Left ventricle myocardium inferior (tissue), 1 donor: ENCODE measurements around the gene SOX9. TPM values are rescaled to one million over a fixed set of nuclear protein-coding genes. Genes with fewer than 3 reads are reported as not detected.

ENCODE experiments used
- DNase-seq: peaks from one replicate; pipeline ENCODE4 v3.0.0-alpha.2; 2020
- H3K27ac ChIP-seq: fragments of 200-600 bp; replicated peaks from 2 replicates; pipeline ENCODE4 v1.8.0; 2021
- H3K27me3 ChIP-seq: fragments of 200-600 bp; 2 replicates; pipeline ENCODE4 v1.8.0; 2021; ENCODE audit warnings: low read depth
- H3K36me3 ChIP-seq: fragments of 200-600 bp; 2 replicates; pipeline ENCODE4 v1.8.0; 2021
- H3K4me1 ChIP-seq: fragments of 200-600 bp; 2 replicates; pipeline ENCODE4 v1.8.0; 2021
- H3K4me3 ChIP-seq: fragments of 200-600 bp; 2 replicates; pipeline ENCODE4 v1.8.0; 2021; ENCODE audit warnings: mild to moderate bottlenecking, moderate library complexity
- H3K9me3 ChIP-seq: fragments of 200-600 bp; replicated peaks from 2 replicates; pipeline ENCODE4 v1.8.0; 2021
- intact Hi-C: fragments of 100-400 bp; cut with micrococcal nuclease; formaldehyde crosslinking; loops from one replicate; pipeline ENCODE4 v1.11.0; 2022
- total RNA-seq: library from RNA; stranded (reverse); fragmentation: NEBNext Ultra II Directional; extraction: Animal tissue kit (Norgen Biotek cat#: 25700); gene quantifications from one replicate; pipeline ENCODE4 v1.2.1, GENCODE V29; 2021
- TF ChIP-seq, protein P1 (sequence below): fragments of 200-600 bp; IDR thresholded peaks from 2 replicates; pipeline ENCODE4 v1.8.0; 2021; ENCODE audit warnings: antibody characterized with exemption, mild to moderate bottlenecking, borderline replicate concordance
- donor health status: DM: no; HTN: yes; CAD: no; lungs with severe emphysema.

SOX9 gene
- total RNA-seq, 1 donor from 2014 or later, result 15.0 TPM

GRCh38 chr17:72123530-72124437 is 3.0 kb downstream of the SOX9 start:
- no peak for DNase-seq
- TF ChIP-seq, protein P1, sequence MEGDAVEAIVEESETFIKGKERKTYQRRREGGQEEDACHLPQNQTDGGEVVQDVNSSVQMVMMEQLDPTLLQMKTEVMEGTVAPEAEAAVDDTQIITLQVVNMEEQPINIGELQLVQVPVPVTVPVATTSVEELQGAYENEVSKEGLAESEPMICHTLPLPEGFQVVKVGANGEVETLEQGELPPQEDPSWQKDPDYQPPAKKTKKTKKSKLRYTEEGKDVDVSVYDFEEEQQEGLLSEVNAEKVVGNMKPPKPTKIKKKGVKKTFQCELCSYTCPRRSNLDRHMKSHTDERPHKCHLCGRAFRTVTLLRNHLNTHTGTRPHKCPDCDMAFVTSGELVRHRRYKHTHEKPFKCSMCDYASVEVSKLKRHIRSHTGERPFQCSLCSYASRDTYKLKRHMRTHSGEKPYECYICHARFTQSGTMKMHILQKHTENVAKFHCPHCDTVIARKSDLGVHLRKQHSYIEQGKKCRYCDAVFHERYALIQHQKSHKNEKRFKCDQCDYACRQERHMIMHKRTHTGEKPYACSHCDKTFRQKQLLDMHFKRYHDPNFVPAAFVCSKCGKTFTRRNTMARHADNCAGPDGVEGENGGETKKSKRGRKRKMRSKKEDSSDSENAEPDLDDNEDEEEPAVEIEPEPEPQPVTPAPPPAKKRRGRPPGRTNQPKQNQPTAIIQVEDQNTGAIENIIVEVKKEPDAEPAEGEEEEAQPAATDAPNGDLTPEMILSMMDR, result no peak
- peaks cover 68% of the 10 kb centered on the region for H3K27me3 ChIP-seq
- intact Hi-C loops, result no loop called here
- H3K4me1 ChIP-seq, result peaks cover 75% of the 10 kb centered on the region
- peak overlapping the region; percentile 81 for H3K4me3 ChIP-seq
- peak overlapping the region; percentile 85 for H3K27ac ChIP-seq
- no peaks in the 10 kb centered on the region for H3K9me3 ChIP-seq
- peaks cover 10% of the 10 kb centered on the region for H3K36me3 ChIP-seq

DNA sequence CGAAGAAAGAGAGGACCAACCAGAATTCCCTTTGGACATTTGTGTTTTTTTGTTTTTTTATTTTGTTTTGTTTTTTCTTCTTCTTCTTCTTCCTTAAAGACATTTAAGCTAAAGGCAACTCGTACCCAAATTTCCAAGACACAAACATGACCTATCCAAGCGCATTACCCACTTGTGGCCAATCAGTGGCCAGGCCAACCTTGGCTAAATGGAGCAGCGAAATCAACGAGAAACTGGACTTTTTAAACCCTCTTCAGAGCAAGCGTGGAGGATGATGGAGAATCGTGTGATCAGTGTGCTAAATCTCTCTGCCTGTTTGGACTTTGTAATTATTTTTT is 3.6 kb downstream of the SOX9 start:
- Histone ChIP-seq H3K9me3 (no peaks in the 10 kb centered on the region), H3K4me1 (peaks cover 70% of the 10 kb centered on the region), H3K27ac (peak overlapping the region; percentile 85), H3K27me3 (peaks cover 62% of the 10 kb centered on the region), H3K4me3 (peak overlapping the region; percentile 81), H3K36me3 (peaks cover 10% of the 10 kb centered on the region)
- DNase-seq, result no peak
- intact Hi-C loops, result no loop called here
- TF ChIP-seq, protein P1, result no peak

- Histone ChIP-seq H3K27ac (peak overlapping the region; percentile 85), H3K4me1 (peaks cover 63% of the 10 kb centered on the region), H3K4me3 (peak overlapping the region; percentile 81), H3K27me3 (peaks cover 59% of the 10 kb centered on the region), H3K9me3 (no peaks in the 10 kb centered on the region), H3K36me3 (peaks cover 10% of the 10 kb centered on the region)
- intact Hi-C loops, result no loop called here
- TF ChIP-seq, protein P1, result no peak
- no peak for DNase-seq
Measured at GRCh38 chr17:72125226-72125651, 4.4 kb downstream of the SOX9 start.

GRCh38 chr17:72125742-72126141 is 4.9 kb downstream of the SOX9 start:
- H3K4me3 ChIP-seq, result peak overlapping the region; percentile 81
- H3K4me1 ChIP-seq, result peaks cover 63% of the 10 kb centered on the region
- peaks cover 10% of the 10 kb centered on the region for H3K36me3 ChIP-seq
- no peaks in the 10 kb centered on the region for H3K9me3 ChIP-seq
- intact Hi-C loops, result no loop called here
- no peak for DNase-seq
- TF ChIP-seq, protein P1, result no peak
- peak overlapping the region; percentile 85 for H3K27ac ChIP-seq
- H3K27me3 ChIP-seq, result peaks cover 54% of the 10 kb centered on the region

GRCh38 chr17:72126575-72127486 is 6.0 kb downstream of the SOX9 start:
- DNase-seq, result no peak
- no peak overlapping the region for H3K4me3 ChIP-seq
- H3K27ac ChIP-seq, result peak overlapping the region; percentile 85
- intact Hi-C loops, result no loop called here
- H3K36me3 ChIP-seq, result peaks cover 10% of the 10 kb centered on the region
- H3K4me1 ChIP-seq, result peaks cover 53% of the 10 kb centered on the region
- H3K27me3 ChIP-seq, result peaks cover 43% of the 10 kb centered on the region
- H3K9me3 ChIP-seq, result no peaks in the 10 kb centered on the region
- TF ChIP-seq, protein P1, result no peak
